Breast epithelium (tissue), 3 donors: Measurements from ENCODE around the gene MPRIP.

Experiments used
- CTCF ChIP-seq, 3 donors: fragments of 450-650 bp; IDR thresholded peaks; one replicate each; pipeline ENCODE4 v1.5.1; 2016 to 2017; ENCODE audit warnings: antibody characterized with exemption in 3 of 3, mild to moderate bottlenecking in 3 of 3, moderate library complexity in 3 of 3
- POLR2A ChIP-seq: fragments of 450-650 bp; IDR thresholded peaks from one replicate; pipeline ENCODE4 v1.6.1; 2016; ENCODE audit warnings: antibody characterized with exemption, mild to moderate bottlenecking, moderate library complexity

- TF ChIP-seq CTCF (IDR thresholded peaks at IDR 0.05) (no peak), POLR2A (no peak)
Observed at GRCh38 chr17:17171186-17171585, 128.9 kb downstream of the MPRIP start.
